Memory B cell (primary cell): Measurements from ENCODE around the gene IL6ST.

Experiments
- ATAC-seq: fragments of 150-1000 bp; cut with Tn5 transposase; 2 replicates; pipeline ENCODE4 v1.10.0; 2021; ENCODE audit warnings: low read depth, mild to moderate bottlenecking, moderate library complexity
- DNase-seq, 2 donors: peaks; one replicate each; pipeline ENCODE4 v3.0.0; 2022; ENCODE audit warnings: low spot score in 2 of 2
- H3K27ac Mint-ChIP-seq: one replicate; pipeline ENCODE4 v1.8.0; 2022; ENCODE audit warnings: mild to moderate bottlenecking, moderate library complexity, mixed read lengths
- H3K27me3 Mint-ChIP-seq: one replicate; pipeline ENCODE4 v1.8.0; 2022; ENCODE audit warnings: mixed read lengths
- H3K36me3 Mint-ChIP-seq: one replicate; pipeline ENCODE4 v1.8.0; 2022; ENCODE audit warnings: mild to moderate bottlenecking, mixed read lengths
- H3K4me1 Mint-ChIP-seq: one replicate; pipeline ENCODE4 v1.8.0; 2022; ENCODE audit warnings: mixed read lengths
- H3K4me3 Mint-ChIP-seq: one replicate; pipeline ENCODE4 v1.8.0; 2022; ENCODE audit warnings: mild to moderate bottlenecking, moderate library complexity, mixed read lengths
- H3K9me3 Mint-ChIP-seq: one replicate; pipeline ENCODE4 v1.8.0; 2022; ENCODE audit warnings: mixed read lengths

The IL6ST gene

GRCh38 chr5:55927861-55928655 is 66.7 kb downstream of the IL6ST start:
- ATAC-seq (no peak), DNase-seq (no peak)
- Mint-ChIP-seq H3K27me3 (peaks cover 5% of the 10 kb centered on the region), H3K9me3 (peaks cover 2% of the 10 kb centered on the region), H3K27ac (no peak overlapping the region), H3K36me3 (no peaks in the 10 kb centered on the region), H3K4me1 (peaks cover 5% of the 10 kb centered on the region), H3K4me3 (no peak overlapping the region)

- Mint-ChIP-seq H3K36me3 (no peaks in the 10 kb centered on the region), H3K27ac (no peak overlapping the region)
- ATAC-seq, result no peak
Measured at GRCh38 chr5:55926476-55926875, 68.3 kb downstream of the IL6ST start.

GRCh38 chr5:55925712-55926111 is 69.1 kb downstream of the IL6ST start:
- H3K4me3 Mint-ChIP-seq, result no peak overlapping the region
- peaks cover 5% of the 10 kb centered on the region for H3K27me3 Mint-ChIP-seq
- DNase-seq (no peak), ATAC-seq (no peak)
- peaks cover 2% of the 10 kb centered on the region for H3K9me3 Mint-ChIP-seq
- H3K27ac Mint-ChIP-seq, result no peak overlapping the region
- no peaks in the 10 kb centered on the region for H3K36me3 Mint-ChIP-seq
- H3K4me1 Mint-ChIP-seq, result peaks cover 7% of the 10 kb centered on the region

More at GRCh38 chr5:55926476-55926875, 68.3 kb downstream of the IL6ST start:
- peaks cover 5% of the 10 kb centered on the region for H3K27me3 Mint-ChIP-seq
- peaks cover 2% of the 10 kb centered on the region for H3K9me3 Mint-ChIP-seq
- H3K4me1 Mint-ChIP-seq, result peaks cover 7% of the 10 kb centered on the region
- no peak overlapping the region for H3K4me3 Mint-ChIP-seq
- DNase-seq, result no peak

GRCh38 chr5:55925181-55925580 is 69.6 kb downstream of the IL6ST start:
- peaks cover 2% of the 10 kb centered on the region for H3K9me3 Mint-ChIP-seq
- peaks cover 7% of the 10 kb centered on the region for H3K4me1 Mint-ChIP-seq

GRCh38 chr5:55924744-55925143 is 70.0 kb downstream of the IL6ST start:
- Mint-ChIP-seq H3K9me3 (peaks cover 2% of the 10 kb centered on the region), H3K4me1 (peaks cover 7% of the 10 kb centered on the region), H3K36me3 (no peaks in the 10 kb centered on the region), H3K27me3 (peaks cover 4% of the 10 kb centered on the region), H3K4me3 (no peak overlapping the region), H3K27ac (no peak overlapping the region)
- ATAC-seq (no peak), DNase-seq (no peak)

More at GRCh38 chr5:55925181-55925580, 69.6 kb downstream of the IL6ST start:
- Mint-ChIP-seq H3K27me3 (peaks cover 5% of the 10 kb centered on the region), H3K36me3 (no peaks in the 10 kb centered on the region), H3K27ac (no peak overlapping the region), H3K4me3 (no peak overlapping the region)
- no peak for ATAC-seq
- DNase-seq, result no peak

GRCh38 chr5:55923865-55924500 is 70.8 kb downstream of the IL6ST start:
- H3K4me3 Mint-ChIP-seq, result no peak overlapping the region
- no peak overlapping the region for H3K27ac Mint-ChIP-seq
- ATAC-seq, result no peak

GRCh38 chr5:55923177-55923771 is 71.5 kb downstream of the IL6ST start:
- Mint-ChIP-seq H3K4me3 (peak overlapping the region; percentile 88), H3K9me3 (peaks cover 2% of the 10 kb centered on the region), H3K36me3 (no peaks in the 10 kb centered on the region), H3K4me1 (peaks cover 11% of the 10 kb centered on the region), H3K27ac (peak overlapping the region; percentile 32), H3K27me3 (peaks cover 6% of the 10 kb centered on the region)
- DNase-seq, result no peak
- ATAC-seq, result peak; percentile 49

More at GRCh38 chr5:55923865-55924500, 70.8 kb downstream of the IL6ST start:
- H3K9me3 Mint-ChIP-seq, result peaks cover 2% of the 10 kb centered on the region
- no peaks in the 10 kb centered on the region for H3K36me3 Mint-ChIP-seq
- H3K27me3 Mint-ChIP-seq, result peaks cover 6% of the 10 kb centered on the region
- no peak for DNase-seq
- H3K4me1 Mint-ChIP-seq, result peaks cover 11% of the 10 kb centered on the region

GRCh38 chr5:55921617-55922016 is 73.1 kb downstream of the IL6ST start:
- Mint-ChIP-seq H3K4me3 (no peak overlapping the region), H3K36me3 (no peaks in the 10 kb centered on the region), H3K27me3 (peaks cover 4% of the 10 kb centered on the region), H3K9me3 (no peaks in the 10 kb centered on the region), H3K4me1 (peaks cover 11% of the 10 kb centered on the region), H3K27ac (no peak overlapping the region)
- ATAC-seq (no peak), DNase-seq (no peak)

- H3K27me3 Mint-ChIP-seq, result peaks cover 4% of the 10 kb centered on the region
- peaks cover 11% of the 10 kb centered on the region for H3K4me1 Mint-ChIP-seq
- ATAC-seq (no peak), DNase-seq (no peak)
- no peaks in the 10 kb centered on the region for H3K9me3 Mint-ChIP-seq
- no peak overlapping the region for H3K4me3 Mint-ChIP-seq
- H3K27ac Mint-ChIP-seq, result no peak overlapping the region
- no peaks in the 10 kb centered on the region for H3K36me3 Mint-ChIP-seq
Measured at GRCh38 chr5:55920784-55921183, 74.0 kb downstream of the IL6ST start.

- no peaks in the 10 kb centered on the region for H3K36me3 Mint-ChIP-seq
- H3K27ac Mint-ChIP-seq, result no peak overlapping the region
- peaks cover 11% of the 10 kb centered on the region for H3K4me1 Mint-ChIP-seq
- no peak overlapping the region for H3K4me3 Mint-ChIP-seq
- H3K27me3 Mint-ChIP-seq, result peaks cover 2% of the 10 kb centered on the region
- DNase-seq (no peak), ATAC-seq (no peak)
- no peaks in the 10 kb centered on the region for H3K9me3 Mint-ChIP-seq
Measured at GRCh38 chr5:55919625-55920024, 75.1 kb downstream of the IL6ST start.

- no peaks in the 10 kb centered on the region for H3K9me3 Mint-ChIP-seq
- H3K27me3 Mint-ChIP-seq, result peaks cover 2% of the 10 kb centered on the region
- H3K4me1 Mint-ChIP-seq, result peaks cover 9% of the 10 kb centered on the region
- ATAC-seq (no peak), DNase-seq (no peak)
- H3K4me3 Mint-ChIP-seq, result no peak overlapping the region
- H3K27ac Mint-ChIP-seq, result no peak overlapping the region
- no peaks in the 10 kb centered on the region for H3K36me3 Mint-ChIP-seq
Measured at GRCh38 chr5:55918087-55919035, 76.4 kb downstream of the IL6ST start.

- Mint-ChIP-seq H3K36me3 (no peaks in the 10 kb centered on the region), H3K27ac (no peak overlapping the region), H3K9me3 (no peaks in the 10 kb centered on the region), H3K27me3 (peaks cover 2% of the 10 kb centered on the region), H3K4me1 (peaks cover 4% of the 10 kb centered on the region), H3K4me3 (no peak overlapping the region)
- ATAC-seq (no peak), DNase-seq (no peak)
Measured at GRCh38 chr5:55917402-55918086, 77.2 kb downstream of the IL6ST start.

GRCh38 chr5:55916986-55917385 is 77.8 kb downstream of the IL6ST start:
- ATAC-seq (no peak), DNase-seq (no peak)
- Mint-ChIP-seq H3K9me3 (no peaks in the 10 kb centered on the region), H3K4me1 (peaks cover 4% of the 10 kb centered on the region), H3K27ac (no peak overlapping the region), H3K36me3 (no peaks in the 10 kb centered on the region), H3K27me3 (peaks cover 2% of the 10 kb centered on the region), H3K4me3 (no peak overlapping the region)
